HepG2 (cell line): Measurements from ENCODE around the gene MAP2K5. TPM values are rescaled to one million over a fixed set of nuclear protein-coding genes. Genes with fewer than 3 reads are reported as not detected.

Source experiments
- ATAC-seq: fragments of 200-7000 bp; cut with Tn5 transposase; 3 replicates; pipeline ENCODE4 v1.9.1; 2020; ENCODE audit warnings: mild to moderate bottlenecking, moderate library complexity
- BruUV-seq: library from RNA; stranded (reverse); fragments of 400-500 nt; replicated peaks from 2 replicates; lab custom pipeline; 2021; lab: Mats Ljungman, UMichigan
- CTCF ChIA-PET: fragments of 300-600 bp; formaldehyde crosslinking; extraction: SDS; loops from one replicate; lab custom pipeline; 2021; ENCODE audit warnings: low total read pairs, inconsistent platforms, low intra/inter-chr PET ratio; lab: Yijun Ruan, JAX
- POLR2A ChIA-PET: fragments of 350-600 bp; sonication (Branson Sonifier 250); formaldehyde crosslinking; loops from one replicate; lab custom pipeline; 2020; ENCODE audit warnings: antibody characterized with exemption, inconsistent platforms; lab: Yijun Ruan, JAX
- DNase-seq: peaks from one replicate; pipeline ENCODE4 v3.0.0-alpha.2; 2015; ENCODE audit warnings: low spot score
- FAIRE-seq: peaks from 3 replicates; lab custom pipeline; 2011; peaks lifted over from hg19 to GRCh38; lab: Jason Lieb, UNC
- H2AFZ ChIP-seq: one replicate; pipeline ENCODE4 v1.6.1; 2011; ENCODE audit warnings: low read length, inconsistent platforms
- H3K27ac ChIP-seq: fragments of 300-600 bp; 3 replicates; pipeline ENCODE4 v1.8.0; 2011; ENCODE audit warnings: mixed run types, mild to moderate bottlenecking, mixed read lengths, low read length, inconsistent platforms; ENCODE audit not compliant: insufficient read depth; ENCODE audit errors: extremely low read length
- H3K27me3 ChIP-seq, 2 experiments: fragments of 200-600 bp in 1 of 2; 2 replicates in 1 of 2; 3 replicates in 1 of 2; pipeline versions ENCODE4 v1.6.0 to v1.8.0; 2011; ENCODE audit warnings: low read length in 2 of 2, mild to moderate bottlenecking in 2 of 2, moderate library complexity in 2 of 2, inconsistent platforms in 1 of 2; ENCODE audit not compliant: insufficient read depth in 2 of 2, control insufficient read depth in 1 of 2
- H3K36me3 ChIP-seq, 2 experiments: fragments of 200-600 bp in 1 of 2; replicated peaks in 1 of 2; 2 replicates in 1 of 2; 3 replicates in 1 of 2; pipeline versions ENCODE4 v1.5.1 to v1.8.0; 2011; ENCODE audit warnings: low read length in 2 of 2, inconsistent platforms in 1 of 2; ENCODE audit not compliant: insufficient read depth in 2 of 2, control insufficient read depth in 1 of 2
- H3K4me1 ChIP-seq: 2 replicates; pipeline ENCODE4 v1.5.1; 2012; ENCODE audit warnings: low read length, inconsistent platforms; ENCODE audit not compliant: insufficient read depth
- H3K4me2 ChIP-seq: 2 replicates; pipeline ENCODE4 v1.6.0; 2011; ENCODE audit warnings: low read depth, low read length, inconsistent platforms
- H3K4me3 ChIP-seq, 3 experiments: fragments of 200-600 bp in 1 of 3; sonication (generic), shearing (Covaris generic) in 1 of 3; replicated peaks in 1 of 3; 2 replicates each; pipeline ENCODE4 v1.5.1; 2011 to 2016; ENCODE audit warnings: low read length in 3 of 3, inconsistent platforms in 2 of 3, low read depth in 2 of 3, mild to moderate bottlenecking in 2 of 3, control low read depth in 1 of 3, mixed read lengths in 1 of 3; ENCODE audit not compliant: insufficient read depth in 1 of 3
- H3K79me2 ChIP-seq: one replicate; pipeline ENCODE4 v1.6.1; 2011; ENCODE audit warnings: low read length, inconsistent platforms; ENCODE audit not compliant: insufficient read depth
- H3K9ac ChIP-seq: 2 replicates; pipeline ENCODE4 v1.6.0; 2011; ENCODE audit warnings: mild to moderate bottlenecking, low read depth, low read length, inconsistent platforms; ENCODE audit not compliant: insufficient read depth
- H3K9me3 ChIP-seq: 2 replicates; pipeline ENCODE4 v1.5.1; 2012; ENCODE audit warnings: mild to moderate bottlenecking, low read length
- H4K20me1 ChIP-seq: 2 replicates; pipeline ENCODE4 v1.6.0; 2011; ENCODE audit warnings: inconsistent platforms, mild to moderate bottlenecking, low read length, moderate library complexity; ENCODE audit not compliant: insufficient read depth
- ELF4 ChIP-seq: sonication (generic); formaldehyde crosslinking; IDR thresholded peaks from 2 replicates; pipeline ENCODE4 v1.5.0; 2020; ENCODE audit warnings: missing genetic modification reagents, mild to moderate bottlenecking, moderate library complexity, borderline replicate concordance
- ZNF44 ChIP-seq: sonication (generic); formaldehyde crosslinking; IDR thresholded peaks from 2 replicates; pipeline ENCODE4 v1.5.1; 2020; ENCODE audit warnings: mild to moderate bottlenecking, missing genetic modification reagents
- ZNF710 ChIP-seq: sonication (generic); formaldehyde crosslinking; IDR thresholded peaks from 2 replicates; pipeline ENCODE4 v1.5.0; 2020; ENCODE audit warnings: mild to moderate bottlenecking, missing genetic modification reagents, borderline replicate concordance
- ZSCAN31 ChIP-seq: sonication (generic); formaldehyde crosslinking; IDR thresholded peaks from 2 replicates; pipeline ENCODE4 v1.5.0; 2020; ENCODE audit warnings: low read depth, mild to moderate bottlenecking, missing genetic modification reagents
- WGBS: methylation state at CpG from one replicate; pipeline ENCODE4 v1.1.6; 2017; ENCODE audit warnings: low lambda C conversion rate; 5-methylcytosine and 5-hydroxymethylcytosine counted together
- in situ Hi-C: cut with HindIII; loops from 2 replicates; pipeline ENCODE4 v1.10.0; 2017; ENCODE audit warnings: low pct_unique_long_range_greater_than_20kb; ENCODE audit not compliant: extremely low pct_ligation_motif_present
- intact Hi-C: fragments of 100-400 bp; cut with micrococcal nuclease; formaldehyde crosslinking; loops from one replicate; pipeline ENCODE4 v1.10.0; 2022; ENCODE audit not compliant: unreplicated experiment
- polyA plus RNA-seq, 8 experiments: library from polyadenylated mRNA; depleted of rRNA in 3 of 8; stranded (reverse) in 7 of 8; unstranded in 1 of 8; fragments of >200 nt; fragmentation: Illumina TruSeq in 4 of 8; extraction: Trizol in 4 of 8; gene quantifications; 2 replicates each; pipeline versions ENCODE4 v1.2.1 to v1.2.3, GENCODE V29; 2011 to 2016; ENCODE audit warnings: low read depth in 4 of 8, missing spikeins in 1 of 8, mixed read lengths in 1 of 8; ENCODE audit not compliant: insufficient read depth in 1 of 8
- total RNA-seq, 5 experiments: library from RNA; depleted of rRNA; stranded (reverse); fragments of >200 nt; fragmentation: Illumina TruSeq; extraction: Trizol; gene quantifications; 2 replicates each; pipeline ENCODE4 v1.2.3, GENCODE V29; 2016; ENCODE audit warnings: low read depth in 1 of 5
- TF ChIP-seq, protein P1 (sequence below): sonication (generic); formaldehyde crosslinking; IDR thresholded peaks from 2 replicates; pipeline ENCODE4 v1.9.0; 2021; ENCODE audit warnings: missing genetic modification reagents, borderline replicate concordance
- TF ChIP-seq, protein P2 (sequence below): sonication (generic); formaldehyde crosslinking; IDR thresholded peaks from 2 replicates; pipeline ENCODE4 v1.8.1; 2022; ENCODE audit warnings: low read depth, mild to moderate bottlenecking, missing genetic modification reagents
- TF ChIP-seq, protein P3 (sequence below): sonication (generic); formaldehyde crosslinking; conservative IDR thresholded peaks from 2 replicates; pipeline ENCODE4 v1.8.0; 2022; ENCODE audit warnings: low read depth, missing genetic modification reagents
- TF ChIP-seq, protein P4 (sequence below): sonication (generic); formaldehyde crosslinking; IDR thresholded peaks from 2 replicates; pipeline ENCODE4 v1.4.0; 2020; ENCODE audit warnings: missing genetic modification reagents

Gene MAP2K5
- total and polyA plus RNA-seq, 2 of the 13 experiments (the other 11 are each of a cell fraction or from before 2014, with no cell fraction given) = 4.0 to 4.3 TPM

- no peak for ATAC-seq
- no peak overlapping the region for H2AFZ ChIP-seq
- H3K27ac ChIP-seq = no peak overlapping the region
- FAIRE-seq = no peak
- H3K4me1 ChIP-seq = peaks cover 9% of the 10 kb centered on the region
- DNase-seq = no peak
- CTCF ChIA-PET = no interaction called here
- no peak overlapping the region for H3K4me3 ChIP-seq
- 88% methylated on average over 2 of the region's 2 CpGs for WGBS
- POLR2A ChIA-PET = no interaction called here
- no peaks in the 10 kb centered on the region for H3K9me3 ChIP-seq
- no peaks in the 10 kb centered on the region for H3K27me3 ChIP-seq
- intact Hi-C loops (no loop called here), in situ Hi-C loops (no loop called here)
- H3K36me3 ChIP-seq = no peaks in the 10 kb centered on the region
- H3K9ac ChIP-seq = no peak overlapping the region
- H3K79me2 ChIP-seq = no peaks in the 10 kb centered on the region
- no peak overlapping the region for H3K4me2 ChIP-seq
- BruUV-seq = no TSS peak
- no peaks in the 10 kb centered on the region for H4K20me1 ChIP-seq
- TF ChIP-seq, protein P1, sequence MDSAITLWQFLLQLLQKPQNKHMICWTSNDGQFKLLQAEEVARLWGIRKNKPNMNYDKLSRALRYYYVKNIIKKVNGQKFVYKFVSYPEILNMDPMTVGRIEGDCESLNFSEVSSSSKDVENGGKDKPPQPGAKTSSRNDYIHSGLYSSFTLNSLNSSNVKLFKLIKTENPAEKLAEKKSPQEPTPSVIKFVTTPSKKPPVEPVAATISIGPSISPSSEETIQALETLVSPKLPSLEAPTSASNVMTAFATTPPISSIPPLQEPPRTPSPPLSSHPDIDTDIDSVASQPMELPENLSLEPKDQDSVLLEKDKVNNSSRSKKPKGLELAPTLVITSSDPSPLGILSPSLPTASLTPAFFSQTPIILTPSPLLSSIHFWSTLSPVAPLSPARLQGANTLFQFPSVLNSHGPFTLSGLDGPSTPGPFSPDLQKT (CRISPR knock-in tag) = no peak
- no peak for TF ChIP-seq ZSCAN31
- TF ChIP-seq, protein P2, sequence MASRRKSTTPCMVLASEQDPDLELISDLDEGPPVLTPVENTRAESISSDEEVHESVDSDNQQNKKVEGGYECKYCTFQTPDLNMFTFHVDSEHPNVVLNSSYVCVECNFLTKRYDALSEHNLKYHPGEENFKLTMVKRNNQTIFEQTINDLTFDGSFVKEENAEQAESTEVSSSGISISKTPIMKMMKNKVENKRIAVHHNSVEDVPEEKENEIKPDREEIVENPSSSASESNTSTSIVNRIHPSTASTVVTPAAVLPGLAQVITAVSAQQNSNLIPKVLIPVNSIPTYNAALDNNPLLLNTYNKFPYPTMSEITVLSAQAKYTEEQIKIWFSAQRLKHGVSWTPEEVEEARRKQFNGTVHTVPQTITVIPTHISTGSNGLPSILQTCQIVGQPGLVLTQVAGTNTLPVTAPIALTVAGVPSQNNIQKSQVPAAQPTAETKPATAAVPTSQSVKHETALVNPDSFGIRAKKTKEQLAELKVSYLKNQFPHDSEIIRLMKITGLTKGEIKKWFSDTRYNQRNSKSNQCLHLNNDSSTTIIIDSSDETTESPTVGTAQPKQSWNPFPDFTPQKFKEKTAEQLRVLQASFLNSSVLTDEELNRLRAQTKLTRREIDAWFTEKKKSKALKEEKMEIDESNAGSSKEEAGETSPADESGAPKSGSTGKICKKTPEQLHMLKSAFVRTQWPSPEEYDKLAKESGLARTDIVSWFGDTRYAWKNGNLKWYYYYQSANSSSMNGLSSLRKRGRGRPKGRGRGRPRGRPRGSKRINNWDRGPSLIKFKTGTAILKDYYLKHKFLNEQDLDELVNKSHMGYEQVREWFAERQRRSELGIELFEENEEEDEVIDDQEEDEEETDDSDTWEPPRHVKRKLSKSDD = no peak
- TF ChIP-seq ELF4 (CRISPR knock-in tag) = no peak
- TF ChIP-seq, protein P3, sequence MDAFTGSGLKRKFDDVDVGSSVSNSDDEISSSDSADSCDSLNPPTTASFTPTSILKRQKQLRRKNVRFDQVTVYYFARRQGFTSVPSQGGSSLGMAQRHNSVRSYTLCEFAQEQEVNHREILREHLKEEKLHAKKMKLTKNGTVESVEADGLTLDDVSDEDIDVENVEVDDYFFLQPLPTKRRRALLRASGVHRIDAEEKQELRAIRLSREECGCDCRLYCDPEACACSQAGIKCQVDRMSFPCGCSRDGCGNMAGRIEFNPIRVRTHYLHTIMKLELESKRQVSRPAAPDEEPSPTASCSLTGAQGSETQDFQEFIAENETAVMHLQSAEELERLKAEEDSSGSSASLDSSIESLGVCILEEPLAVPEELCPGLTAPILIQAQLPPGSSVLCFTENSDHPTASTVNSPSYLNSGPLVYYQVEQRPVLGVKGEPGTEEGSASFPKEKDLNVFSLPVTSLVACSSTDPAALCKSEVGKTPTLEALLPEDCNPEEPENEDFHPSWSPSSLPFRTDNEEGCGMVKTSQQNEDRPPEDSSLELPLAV (CRISPR knock-in tag) = no peak
- no peak for TF ChIP-seq ZNF44 (CRISPR knock-in tag)
- TF ChIP-seq, protein P4, sequence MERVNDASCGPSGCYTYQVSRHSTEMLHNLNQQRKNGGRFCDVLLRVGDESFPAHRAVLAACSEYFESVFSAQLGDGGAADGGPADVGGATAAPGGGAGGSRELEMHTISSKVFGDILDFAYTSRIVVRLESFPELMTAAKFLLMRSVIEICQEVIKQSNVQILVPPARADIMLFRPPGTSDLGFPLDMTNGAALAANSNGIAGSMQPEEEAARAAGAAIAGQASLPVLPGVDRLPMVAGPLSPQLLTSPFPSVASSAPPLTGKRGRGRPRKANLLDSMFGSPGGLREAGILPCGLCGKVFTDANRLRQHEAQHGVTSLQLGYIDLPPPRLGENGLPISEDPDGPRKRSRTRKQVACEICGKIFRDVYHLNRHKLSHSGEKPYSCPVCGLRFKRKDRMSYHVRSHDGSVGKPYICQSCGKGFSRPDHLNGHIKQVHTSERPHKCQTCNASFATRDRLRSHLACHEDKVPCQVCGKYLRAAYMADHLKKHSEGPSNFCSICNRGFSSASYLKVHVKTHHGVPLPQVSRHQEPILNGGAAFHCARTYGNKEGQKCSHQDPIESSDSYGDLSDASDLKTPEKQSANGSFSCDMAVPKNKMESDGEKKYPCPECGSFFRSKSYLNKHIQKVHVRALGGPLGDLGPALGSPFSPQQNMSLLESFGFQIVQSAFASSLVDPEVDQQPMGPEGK = no peak
- no peak for TF ChIP-seq ZNF710
Observed at GRCh38 chr15:67801142-67801541, 258.6 kb downstream of the MAP2K5 start.
